SJSA1 (cell line): ENCODE data around the gene MAGI2. TPM values are rescaled to one million over a fixed set of nuclear protein-coding genes. Genes with fewer than 3 reads are reported as not detected.

Source experiments
- DNase-seq, 2 experiments: peaks; one replicate each; pipeline ENCODE4 v3.0.0-alpha.2; 2015 to 2020; ENCODE audit warnings: low spot score in 2 of 2, low read depth in 1 of 2
- H3K27ac ChIP-seq: fragments of 250-450 bp; sonication (Bioruptor Pico); 2 replicates; pipeline ENCODE4 v1.5.1; 2020; ENCODE audit warnings: mild to moderate bottlenecking, moderate library complexity
- H3K27me3 ChIP-seq: fragments of 250-450 bp; sonication (Bioruptor Pico); replicated peaks from 2 replicates; pipeline ENCODE4 v1.5.1; 2020; ENCODE audit warnings: mild to moderate bottlenecking, moderate library complexity
- H3K36me3 ChIP-seq: fragments of 250-450 bp; sonication (Bioruptor Pico); 2 replicates; pipeline ENCODE4 v1.5.1; 2020; ENCODE audit warnings: mild to moderate bottlenecking
- H3K4me1 ChIP-seq: fragments of 250-450 bp; sonication (Bioruptor Pico); replicated peaks from 2 replicates; pipeline ENCODE4 v1.6.1; 2021; ENCODE audit warnings: mild to moderate bottlenecking
- H3K4me3 ChIP-seq: fragments of 250-450 bp; sonication (Bioruptor Pico); 2 replicates; pipeline ENCODE4 v1.5.1; 2020; ENCODE audit warnings: mild to moderate bottlenecking
- H3K9me3 ChIP-seq: fragments of 250-450 bp; sonication (Bioruptor Pico); replicated peaks from 2 replicates; pipeline ENCODE4 v1.5.1; 2020; ENCODE audit warnings: mild to moderate bottlenecking
- total RNA-seq: library from RNA; depleted of rRNA; stranded (reverse); fragments of >200 nt; shearing (Covaris generic); gene quantifications from 2 replicates; pipeline ENCODE4 v1.2.3, GENCODE V29; 2014

MAGI2 gene
- total RNA-seq, 1 experiment from 2014 or later, result 0.82 TPM

- no peak for DNase-seq
- H3K27me3 ChIP-seq, result 0 out of 2 replicates have a peak, but pooled peaks cover 2% of the 10 kb centered on the region
- no peak overlapping the region for H3K4me3 ChIP-seq
- no peak overlapping the region for H3K27ac ChIP-seq
- H3K4me1 ChIP-seq, result no peaks in the 10 kb centered on the region; the same call in 1 of the 2 replicates
- no peaks in the 10 kb centered on the region for H3K9me3 ChIP-seq
- H3K36me3 ChIP-seq, result no peaks in the 10 kb centered on the region
Measured at GRCh38 chr7:78081344-78081743, 1372.1 kb downstream of the MAGI2 start.

- Histone ChIP-seq H3K4me1 (no peaks in the 10 kb centered on the region; the same call in 1 of the 2 replicates), H3K9me3 (no peaks in the 10 kb centered on the region), H3K27ac (no peak overlapping the region), H3K4me3 (no peak overlapping the region), H3K36me3 (no peaks in the 10 kb centered on the region), H3K27me3 (0 out of 2 replicates have a peak, but pooled peaks cover 2% of the 10 kb centered on the region)
- no peak for DNase-seq
Measured at GRCh38 chr7:78080811-78081210, 1372.7 kb downstream of the MAGI2 start.

GRCh38 chr7:78080241-78080640, 1373.2 kb downstream of the MAGI2 start:
- Histone ChIP-seq H3K4me1 (no peaks in the 10 kb centered on the region; the same call in 1 of the 2 replicates), H3K9me3 (no peaks in the 10 kb centered on the region), H3K4me3 (no peak overlapping the region), H3K36me3 (no peaks in the 10 kb centered on the region), H3K27ac (no peak overlapping the region), H3K27me3 (0 out of 2 replicates have a peak, but pooled peaks cover 2% of the 10 kb centered on the region)
- no peak for DNase-seq

- Histone ChIP-seq H3K36me3 (no peaks in the 10 kb centered on the region), H3K27me3 (no peaks in the 10 kb centered on the region), H3K9me3 (no peaks in the 10 kb centered on the region), H3K27ac (no peak overlapping the region), H3K4me3 (no peak overlapping the region), H3K4me1 (no peaks in the 10 kb centered on the region)
- DNase-seq, result no peak
Measured at GRCh38 chr7:78074713-78075112, 1378.8 kb downstream of the MAGI2 start.

- no peak overlapping the region for H3K27ac ChIP-seq
- no peaks in the 10 kb centered on the region for H3K36me3 ChIP-seq
- no peaks in the 10 kb centered on the region for H3K27me3 ChIP-seq
- H3K4me1 ChIP-seq, result no peaks in the 10 kb centered on the region
- no peak for DNase-seq
- H3K4me3 ChIP-seq, result no peak overlapping the region
- no peaks in the 10 kb centered on the region for H3K9me3 ChIP-seq
Measured at GRCh38 chr7:78073609-78074382, 1379.7 kb downstream of the MAGI2 start.

GRCh38 chr7:78072201-78072590, 1381.3 kb downstream of the MAGI2 start:
- no peak for DNase-seq
- Histone ChIP-seq H3K9me3 (no peaks in the 10 kb centered on the region), H3K4me1 (no peaks in the 10 kb centered on the region), H3K27ac (no peak overlapping the region), H3K4me3 (no peak overlapping the region), H3K36me3 (no peaks in the 10 kb centered on the region), H3K27me3 (no peaks in the 10 kb centered on the region)

- H3K4me1 ChIP-seq, result no peaks in the 10 kb centered on the region
- H3K4me3 ChIP-seq, result no peak overlapping the region
- DNase-seq, result no peak
- no peaks in the 10 kb centered on the region for H3K9me3 ChIP-seq
- H3K27me3 ChIP-seq, result no peaks in the 10 kb centered on the region
- H3K36me3 ChIP-seq, result no peaks in the 10 kb centered on the region
- no peak overlapping the region for H3K27ac ChIP-seq
Measured at GRCh38 chr7:78071491-78072200, 1381.8 kb downstream of the MAGI2 start.

- no peaks in the 10 kb centered on the region for H3K9me3 ChIP-seq
- H3K27ac ChIP-seq, result no peak overlapping the region
- no peak overlapping the region for H3K4me3 ChIP-seq
- H3K4me1 ChIP-seq, result no peaks in the 10 kb centered on the region
- H3K27me3 ChIP-seq, result no peaks in the 10 kb centered on the region
- no peaks in the 10 kb centered on the region for H3K36me3 ChIP-seq
- no peak for DNase-seq
Measured at GRCh38 chr7:78066599-78066998, 1386.9 kb downstream of the MAGI2 start.

GRCh38 chr7:78063758-78064157, 1389.7 kb downstream of the MAGI2 start:
- H3K4me3 ChIP-seq, result no peak overlapping the region
- no peak for DNase-seq
- H3K9me3 ChIP-seq, result no peaks in the 10 kb centered on the region
- no peak overlapping the region for H3K27ac ChIP-seq
- no peaks in the 10 kb centered on the region for H3K27me3 ChIP-seq
- no peaks in the 10 kb centered on the region for H3K36me3 ChIP-seq
- H3K4me1 ChIP-seq, result no peaks in the 10 kb centered on the region

GRCh38 chr7:78062214-78062613, 1391.3 kb downstream of the MAGI2 start:
- DNase-seq, result no peak
- no peak overlapping the region for H3K4me3 ChIP-seq
- no peaks in the 10 kb centered on the region for H3K9me3 ChIP-seq
- H3K27ac ChIP-seq, result no peak overlapping the region
- H3K27me3 ChIP-seq, result no peaks in the 10 kb centered on the region
- no peaks in the 10 kb centered on the region for H3K36me3 ChIP-seq
- no peaks in the 10 kb centered on the region for H3K4me1 ChIP-seq

- no peaks in the 10 kb centered on the region for H3K4me1 ChIP-seq
- H3K27ac ChIP-seq, result no peak overlapping the region
- H3K9me3 ChIP-seq, result no peaks in the 10 kb centered on the region
- no peak overlapping the region for H3K4me3 ChIP-seq
- H3K36me3 ChIP-seq, result no peaks in the 10 kb centered on the region
- no peaks in the 10 kb centered on the region for H3K27me3 ChIP-seq
- DNase-seq, result no peak
Measured at GRCh38 chr7:78057571-78057970, 1395.9 kb downstream of the MAGI2 start.

GRCh38 chr7:78055599-78055998, 1397.9 kb downstream of the MAGI2 start:
- Histone ChIP-seq H3K36me3 (no peaks in the 10 kb centered on the region), H3K4me1 (no peaks in the 10 kb centered on the region), H3K9me3 (no peaks in the 10 kb centered on the region), H3K4me3 (no peak overlapping the region), H3K27ac (no peak overlapping the region), H3K27me3 (no peaks in the 10 kb centered on the region)
- no peak for DNase-seq

GRCh38 chr7:78055001-78055573, 1398.4 kb downstream of the MAGI2 start:
- no peak overlapping the region for H3K27ac ChIP-seq
- no peaks in the 10 kb centered on the region for H3K36me3 ChIP-seq
- no peak overlapping the region for H3K4me3 ChIP-seq
- H3K4me1 ChIP-seq, result no peaks in the 10 kb centered on the region
- DNase-seq, result no peak
- no peaks in the 10 kb centered on the region for H3K9me3 ChIP-seq
- no peaks in the 10 kb centered on the region for H3K27me3 ChIP-seq

- DNase-seq, result no peak
Measured at GRCh38 chr7:78052112-78052511, 1401.4 kb downstream of the MAGI2 start.

More at GRCh38 chr7:78052112-78052511, 1401.4 kb downstream of the MAGI2 start:
- H3K4me1 ChIP-seq, result no peaks in the 10 kb centered on the region
- no peaks in the 10 kb centered on the region for H3K27me3 ChIP-seq
- no peaks in the 10 kb centered on the region for H3K9me3 ChIP-seq
- no peaks in the 10 kb centered on the region for H3K36me3 ChIP-seq
- no peak overlapping the region for H3K27ac ChIP-seq
- H3K4me3 ChIP-seq, result no peak overlapping the region
